Pancreas (tissue), 10 donors: Measurements from ENCODE around the gene UQCRFS1. TPM values are rescaled to one million over a fixed set of nuclear protein-coding genes. Genes with fewer than 3 reads are reported as not detected.

Experiments
- ATAC-seq, 4 donors: fragments of 200-7000 bp; cut with Tn5 transposase; one replicate each; pipeline versions ENCODE4 v1.8.0 to v1.9.1; 2020; ENCODE audit warnings: mild to moderate bottlenecking in 4 of 4, moderate library complexity in 4 of 4
- DNase-seq, 6 donors: peaks; one replicate each; pipeline ENCODE4 v3.0.0-alpha.2; 2020
- FAIRE-seq: peaks from 2 replicates; lab custom pipeline; 2012; peaks lifted over from hg19 to GRCh38; lab: Jason Lieb, UNC
- H3K27ac ChIP-seq, 4 donors: fragments of 200-600 bp; sonication (generic); 1 replicate in 3 of 4; 2 replicates in 1 of 4; pipeline versions ENCODE4 v1.5.0 to v1.8.0; 2020
- H3K27me3 ChIP-seq, 4 donors: fragments of 200-600 bp; one replicate each; pipeline ENCODE4 v1.8.0; 2021
- H3K36me3 ChIP-seq, 3 donors: fragments of 200-600 bp; sonication (generic) in 1 of 3; one replicate each; pipeline versions ENCODE4 v1.5.0 to v1.8.0; 2020 to 2021
- H3K4me1 ChIP-seq, 3 donors: fragments of 200-600 bp; one replicate each; pipeline ENCODE4 v1.8.0; 2021
- H3K4me3 ChIP-seq, 4 donors: fragments of 200-600 bp; sonication (generic) in 2 of 4; one replicate each; pipeline versions ENCODE4 v1.5.0 to v1.8.0; 2020 to 2021
- H3K9me3 ChIP-seq, 4 donors: fragments of 200-600 bp; one replicate each; pipeline ENCODE4 v1.8.0; 2021
- WGBS, 2 donors: extraction: QIAGEN DNeasy Blood & Tissue Kit; methylation state at CpG; one replicate each; pipeline ENCODE4 v1.1.7; 2013; 5-methylcytosine and 5-hydroxymethylcytosine counted together
- intact Hi-C, 3 donors: fragments of 100-400 bp; cut with DNase I; formaldehyde crosslinking; loops; one replicate each; pipeline versions ENCODE4 v1.11.1 to v1.14.2; 2022
- polyA plus RNA-seq, 2 donors: library from polyadenylated mRNA; stranded (reverse); fragments of 200-250 nt; gene quantifications; one replicate each; pipeline ENCODE4 v1.2.3, GENCODE V29; 2013
- total RNA-seq, 6 donors: library from RNA; stranded (reverse); fragmentation: NEBNext Ultra II Directional in 4 of 6; extraction: Animal tissue kit (Norgen Biotek cat#: 25700) in 4 of 6; gene quantifications; one replicate each; pipeline versions ENCODE4 v1.2.1 to v1.2.4, GENCODE V29; 2021 to 2023
- TF ChIP-seq, protein P1 (sequence below), 4 donors: fragments of 200-600 bp; sonication (generic) in 3 of 4; IDR thresholded peaks; one replicate each; pipeline versions ENCODE4 v1.5.0 to v1.8.0; 2021; ENCODE audit warnings: antibody characterized with exemption in 4 of 4
- donor health status: healthy with polysubstance abuse.
- donor health status: DM: no; HTN: no; CAD: no; lungs with moderate emphysema.
- donor health status: DM: no; HTN: no; CAD: no.
- donor health status: control.
- donor health status: control.
- donor health status: Bipolar disorder and iron deficiency.
- donor health status: DM: yes; HTN: yes; CAD: no.
- donor health status: DM: no; HTN: no; CAD: no.
- donor health status: DM: no; HTN: no; CAD: no.
- donor health status: DM: yes; HTN: yes; CAD: no.

The UQCRFS1 gene
- total RNA-seq (10 to 100 TPM; 12.9 to 17.3 (median 14.9) TPM), polyA plus RNA-seq (10 to 100 TPM in 1 of 2 donors, 1 to 10 TPM in 1; 6.6 to 17.0 TPM)

GRCh38 chr19:29212648-29213573 is at the start of gene UQCRFS1:
Gene UQCRFS1 (minus strand): TSS chr19:29213151. CDS start chr19:29213118, 33 bp downstream.
- intact Hi-C loops = no loop called here
- Histone ChIP-seq H3K4me3 (peak within 1 kb of the TSS; percentile 68 to 92 (median 84)), H3K9me3 (no peaks in the 10 kb centered on the region), H3K4me1 (peaks cover 0 to 14% (median 14%) of the 10 kb centered on the region in 3 donors), H3K36me3 (no peaks in the 10 kb centered on the region), H3K27ac (peak within 1 kb of the TSS; percentile 84 to 90 (median 88)), H3K27me3 (no peaks in the 10 kb centered on the region)
- DNase-seq (peak; percentile 93 to 98 (median 95)), FAIRE-seq (no peak), ATAC-seq (peak; percentile 98 to 100 (median 99))
- TF ChIP-seq, protein P1, sequence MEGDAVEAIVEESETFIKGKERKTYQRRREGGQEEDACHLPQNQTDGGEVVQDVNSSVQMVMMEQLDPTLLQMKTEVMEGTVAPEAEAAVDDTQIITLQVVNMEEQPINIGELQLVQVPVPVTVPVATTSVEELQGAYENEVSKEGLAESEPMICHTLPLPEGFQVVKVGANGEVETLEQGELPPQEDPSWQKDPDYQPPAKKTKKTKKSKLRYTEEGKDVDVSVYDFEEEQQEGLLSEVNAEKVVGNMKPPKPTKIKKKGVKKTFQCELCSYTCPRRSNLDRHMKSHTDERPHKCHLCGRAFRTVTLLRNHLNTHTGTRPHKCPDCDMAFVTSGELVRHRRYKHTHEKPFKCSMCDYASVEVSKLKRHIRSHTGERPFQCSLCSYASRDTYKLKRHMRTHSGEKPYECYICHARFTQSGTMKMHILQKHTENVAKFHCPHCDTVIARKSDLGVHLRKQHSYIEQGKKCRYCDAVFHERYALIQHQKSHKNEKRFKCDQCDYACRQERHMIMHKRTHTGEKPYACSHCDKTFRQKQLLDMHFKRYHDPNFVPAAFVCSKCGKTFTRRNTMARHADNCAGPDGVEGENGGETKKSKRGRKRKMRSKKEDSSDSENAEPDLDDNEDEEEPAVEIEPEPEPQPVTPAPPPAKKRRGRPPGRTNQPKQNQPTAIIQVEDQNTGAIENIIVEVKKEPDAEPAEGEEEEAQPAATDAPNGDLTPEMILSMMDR (IDR thresholded peaks at IDR 0.05) = no peak
- WGBS, 2 donors = 0 to 1% methylated on average over 60 to 92 of the region's 95 CpGs

DNA sequence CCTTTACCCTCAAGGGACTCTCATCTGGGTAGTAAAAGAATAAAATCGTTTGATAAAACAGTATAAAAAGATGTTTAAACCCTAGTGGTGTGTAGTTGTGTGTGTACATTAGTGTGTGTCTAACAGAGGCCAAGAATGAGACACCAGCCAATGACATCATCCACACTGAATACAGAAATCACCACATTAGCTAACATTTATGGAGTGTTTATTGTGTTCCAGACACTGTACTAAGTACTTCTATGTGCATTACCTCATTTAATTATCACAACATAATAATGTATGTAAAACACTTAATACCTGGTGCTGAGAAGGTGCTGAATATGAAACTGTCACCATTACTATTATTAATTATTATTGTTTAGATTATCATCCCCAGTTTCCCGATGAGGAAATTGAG is 49.1 kb upstream of the UQCRFS1 start:
- TF ChIP-seq, protein P1 (IDR thresholded peaks at IDR 0.05) = no peak
- FAIRE-seq (no peak), ATAC-seq (no peak), DNase-seq (no peak)
- Histone ChIP-seq H3K9me3 (no peaks in the 10 kb centered on the region), H3K27me3 (no peaks in the 10 kb centered on the region), H3K27ac (no peak overlapping the region), H3K36me3 (no peaks in the 10 kb centered on the region), H3K4me1 (no peaks in the 10 kb centered on the region), H3K4me3 (no peak overlapping the region)
- intact Hi-C loops = no loop called here
- WGBS, 2 donors = 39 to 53% methylated on average over 2 of the region's 2 CpGs

DNA sequence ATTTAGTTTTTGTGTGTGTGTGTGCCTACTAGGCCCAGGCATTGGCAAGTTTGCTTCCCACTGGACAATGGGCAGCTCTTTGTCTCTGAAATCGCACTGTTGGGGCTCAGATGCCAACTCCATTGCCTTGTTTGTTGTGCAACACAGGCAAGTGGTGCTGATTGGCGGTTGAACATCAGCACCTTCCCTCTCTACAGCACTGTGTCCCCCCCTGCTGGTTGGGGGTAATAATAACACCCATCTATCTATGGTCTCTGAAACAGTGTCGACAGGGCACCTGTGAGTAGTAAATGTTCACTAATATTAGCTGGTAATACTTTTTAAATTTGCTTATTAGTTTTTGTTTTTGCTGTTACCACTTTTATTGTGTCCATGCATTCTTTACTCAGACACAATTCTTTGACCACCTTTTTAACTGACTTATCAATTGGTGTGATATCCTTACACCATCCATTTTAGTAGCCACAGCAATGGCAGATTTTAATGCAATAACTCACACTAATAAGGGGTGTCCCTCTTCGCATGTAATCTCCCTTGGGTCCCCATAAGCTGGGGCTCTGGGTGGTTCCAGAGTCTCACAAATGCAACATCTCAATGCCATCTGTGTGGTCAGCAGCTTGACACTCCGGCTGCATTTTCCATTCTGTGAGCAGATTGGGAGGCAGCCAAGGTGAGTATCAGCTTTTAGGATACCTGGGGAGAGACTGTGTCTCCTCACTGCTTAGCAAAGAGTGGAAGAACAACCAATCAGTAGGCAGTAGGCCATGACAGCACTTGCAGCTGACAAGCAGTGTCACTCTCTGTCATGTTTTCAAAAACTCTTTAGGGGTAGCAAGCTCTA is 47.7 kb upstream of the UQCRFS1 start:
- ATAC-seq = peak in 1 of 4 donors; percentile 36
- no peaks in the 10 kb centered on the region for H3K36me3 ChIP-seq

GRCh38 chr19:29259867-29260281 is 46.9 kb upstream of the UQCRFS1 start:
- Histone ChIP-seq H3K27me3 (no peaks in the 10 kb centered on the region), H3K36me3 (no peaks in the 10 kb centered on the region), H3K4me1 (no peaks in the 10 kb centered on the region), H3K4me3 (no peak overlapping the region), H3K27ac (no peak overlapping the region), H3K9me3 (no peaks in the 10 kb centered on the region)
- no peak for DNase-seq
- TF ChIP-seq, protein P1 (IDR thresholded peaks at IDR 0.05) = no peak
- ATAC-seq = no peak
- FAIRE-seq = no peak
- 44 to 49% methylated on average over 6 of the region's 6 CpGs for WGBS, 2 donors
- intact Hi-C loops = loop anchor here in 1 of 3 donors (5.0 kb wide), 1 partner anchor 523 kb away; no protein-coding TSS in a partner anchor

More for the DNA sequence above, 47.7 kb upstream of the UQCRFS1 start:
- Histone ChIP-seq H3K4me1 (no peaks in the 10 kb centered on the region), H3K9me3 (no peaks in the 10 kb centered on the region), H3K27me3 (no peaks in the 10 kb centered on the region), H3K27ac (no peak overlapping the region), H3K4me3 (no peak overlapping the region)
- no peak for FAIRE-seq
- intact Hi-C loops = no loop called here
- TF ChIP-seq, protein P1 (IDR thresholded peaks at IDR 0.05) = no peak
- no peak for DNase-seq
- WGBS, 2 donors = 56 to 60% methylated on average over 5 of the region's 5 CpGs
